H1 (cell line): ENCODE results near the gene SBSN. TPM values are rescaled to one million over a fixed set of nuclear protein-coding genes. Genes with fewer than 3 reads are reported as not detected.

Experiments
- CTCF ChIA-PET: fragments of 300-600 bp; sonication (Branson Sonifier 250); formaldehyde crosslinking; loops from one replicate; lab custom pipeline; 2021; ENCODE audit not compliant: partially characterized antibody; lab: Charles Lee
- POLR2A ChIA-PET: fragments of 300-600 bp; sonication (Branson Sonifier 250); formaldehyde crosslinking; loops from one replicate; lab custom pipeline; 2021; ENCODE audit warnings: inconsistent platforms; ENCODE audit not compliant: partially characterized antibody; lab: Charles Lee
- DNase-seq, 2 experiments: peaks; one replicate each; pipeline versions ENCODE4 v3.0.0 to v3.0.0-alpha.2; 2010 to 2022; ENCODE audit warnings: low spot score in 2 of 2, low read depth in 1 of 2, mixed read lengths in 1 of 2
- FAIRE-seq: peaks from 2 replicates; lab custom pipeline; 2011; peaks lifted over from hg19 to GRCh38; lab: Jason Lieb, UNC
- H2AFZ ChIP-seq: 2 replicates; pipeline ENCODE4 v1.8.1; 2012; ENCODE audit warnings: low read length, inconsistent platforms
- H2AK5ac ChIP-seq: 2 replicates; pipeline ENCODE4 v1.6.1; 2013; ENCODE audit warnings: low read depth, low read length
- H2BK120ac ChIP-seq: replicated peaks from 2 replicates; pipeline ENCODE3; 2013; ENCODE audit warnings: low read depth, low read length, inconsistent platforms
- H2BK12ac ChIP-seq: 2 replicates; pipeline ENCODE4 v1.6.1; 2013; ENCODE audit warnings: low read depth, low read length
- H2BK15ac ChIP-seq: 2 replicates; pipeline ENCODE4 v1.6.1; 2013; ENCODE audit warnings: low read length
- H2BK20ac ChIP-seq: 2 replicates; pipeline ENCODE4 v1.6.1; 2013; ENCODE audit warnings: low read length
- H2BK5ac ChIP-seq: 2 replicates; pipeline ENCODE4 v1.6.1; 2013; ENCODE audit warnings: low read depth, low read length
- H3K14ac ChIP-seq: 2 replicates; pipeline ENCODE4 v1.6.1; 2013; ENCODE audit warnings: inconsistent platforms; ENCODE audit not compliant: insufficient read length
- H3K18ac ChIP-seq: 2 replicates; pipeline ENCODE4 v1.6.1; 2013; ENCODE audit warnings: low read length; ENCODE audit errors: extremely low read depth
- H3K23ac ChIP-seq: 2 replicates; pipeline ENCODE4 v1.6.1; 2013; ENCODE audit warnings: inconsistent platforms; ENCODE audit not compliant: insufficient read length
- H3K23me2 ChIP-seq: 2 replicates; pipeline ENCODE4 v1.6.1; 2013; ENCODE audit warnings: low read depth, low read length
- H3K27ac ChIP-seq: 2 replicates; pipeline ENCODE4 v1.6.1; 2011; ENCODE audit warnings: low read depth, low read length, inconsistent platforms
- H3K27me3 ChIP-seq, 4 experiments: replicated peaks in 1 of 4; 1 replicate in 1 of 4; 2 replicates in 3 of 4; pipeline versions ENCODE4 v1.6.1 to v1.8.1; 2011 to 2013; ENCODE audit warnings: low read length in 3 of 4, mild to moderate bottlenecking in 3 of 4, inconsistent platforms in 2 of 4, mixed read lengths in 2 of 4, moderate library complexity in 1 of 4; ENCODE audit not compliant: control insufficient read depth in 3 of 4, insufficient read depth in 3 of 4; ENCODE audit errors: extremely low read depth in 1 of 4
- H3K36me3 ChIP-seq, 4 experiments: 2 replicates each; pipeline versions ENCODE4 v1.6.1 to v1.8.1; 2011 to 2013; ENCODE audit warnings: mild to moderate bottlenecking in 4 of 4, low read length in 3 of 4, moderate library complexity in 2 of 4, control low read depth in 1 of 4, inconsistent platforms in 1 of 4; ENCODE audit not compliant: insufficient read depth in 4 of 4, control insufficient read depth in 2 of 4
- H3K4ac ChIP-seq: replicated peaks from 2 replicates; pipeline ENCODE3; 2013; ENCODE audit warnings: low read length, low read depth, mixed read lengths, inconsistent platforms; ENCODE audit not compliant: insufficient read length
- H3K4me1 ChIP-seq, 4 experiments: replicated peaks in 1 of 4; 1 replicate in 1 of 4; 2 replicates in 3 of 4; pipeline versions ENCODE4 v1.6.1 to v1.8.1; 2011 to 2013; ENCODE audit warnings: low read length in 3 of 4, inconsistent platforms in 2 of 4, mixed read lengths in 1 of 4; ENCODE audit not compliant: insufficient read depth in 4 of 4, control insufficient read depth in 3 of 4
- H3K4me2 ChIP-seq, 2 experiments: 2 replicates each; pipeline versions ENCODE4 v1.6.1 to v1.8.1; 2011 to 2013; ENCODE audit warnings: low read depth in 2 of 2, low read length in 2 of 2, control low read depth in 1 of 2, inconsistent platforms in 1 of 2, mild to moderate bottlenecking in 1 of 2; ENCODE audit not compliant: insufficient read depth in 1 of 2
- H3K4me3 ChIP-seq, 4 experiments: fragments of 200-600, 300-600 bp in 1 of 4; sonication (generic), shearing (Covaris generic), sonication (Bioruptor Twin) in 1 of 4; 2 replicates each; pipeline versions ENCODE4 v1.5.1 to v1.8.1; 2011 to 2016; ENCODE audit warnings: low read length in 4 of 4, low read depth in 3 of 4, control low read depth in 2 of 4, inconsistent platforms in 2 of 4, mild to moderate bottlenecking in 2 of 4, mixed read lengths in 1 of 4, moderate library complexity in 1 of 4; ENCODE audit not compliant: insufficient read depth in 2 of 4; ENCODE audit errors: extremely low read depth in 1 of 4
- H3K56ac ChIP-seq: replicated peaks from 2 replicates; pipeline ENCODE3; 2013; ENCODE audit warnings: low read depth, mild to moderate bottlenecking, mixed read lengths, low read length, inconsistent platforms; ENCODE audit not compliant: insufficient read length
- H3K79me1 ChIP-seq: 2 replicates; pipeline ENCODE4 v1.6.1; 2013; ENCODE audit warnings: low read depth, low read length, control low read depth
- H3K79me2 ChIP-seq, 2 experiments: 2 replicates each; pipeline versions ENCODE4 v1.6.1 to v1.8.1; 2012 to 2013; ENCODE audit warnings: low read length in 2 of 2, mild to moderate bottlenecking in 2 of 2, inconsistent platforms in 1 of 2; ENCODE audit not compliant: insufficient read depth in 2 of 2, control insufficient read depth in 1 of 2
- H3K9ac ChIP-seq, 4 experiments: replicated peaks in 1 of 4; 1 replicate in 1 of 4; 2 replicates in 3 of 4; pipeline versions ENCODE4 v1.6.1 to v1.8.1; 2011 to 2013; ENCODE audit warnings: low read depth in 3 of 4, low read length in 3 of 4, control low read depth in 2 of 4, mild to moderate bottlenecking in 2 of 4, moderate library complexity in 2 of 4, inconsistent platforms in 1 of 4; ENCODE audit errors: extremely low read depth in 1 of 4
- H3K9me3 ChIP-seq, 2 experiments: 2 replicates each; pipeline versions ENCODE4 v1.6.1 to v1.8.1; 2012 to 2013; ENCODE audit warnings: mild to moderate bottlenecking in 2 of 2, moderate library complexity in 2 of 2, control low read depth in 1 of 2, inconsistent platforms in 1 of 2, low read depth in 1 of 2, low read length in 1 of 2, mixed read lengths in 1 of 2; ENCODE audit not compliant: insufficient read depth in 2 of 2
- H4K20me1 ChIP-seq, 2 experiments: replicated peaks in 1 of 2; 2 replicates each; pipeline versions ENCODE3 to v1.8.1; 2011 to 2013; ENCODE audit warnings: inconsistent platforms in 2 of 2, low read length in 2 of 2, mild to moderate bottlenecking in 1 of 2; ENCODE audit not compliant: insufficient read depth in 2 of 2, control insufficient read depth in 1 of 2
- H4K5ac ChIP-seq: 2 replicates; pipeline ENCODE4 v1.6.1; 2013; ENCODE audit warnings: low read length, low read depth, mixed read lengths, inconsistent platforms; ENCODE audit not compliant: insufficient read length
- H4K8ac ChIP-seq: 2 replicates; pipeline ENCODE4 v1.8.0; 2013; ENCODE audit warnings: mild to moderate bottlenecking, moderate library complexity, low read length, inconsistent platforms; ENCODE audit not compliant: insufficient read depth; ENCODE audit errors: extremely low read depth
- H4K91ac ChIP-seq: replicated peaks from 2 replicates; pipeline ENCODE3; 2013; ENCODE audit warnings: low read length, mixed read lengths, inconsistent platforms; ENCODE audit not compliant: insufficient read length
- POLR2AphosphoS5 ChIP-seq: IDR thresholded peaks from 2 replicates; pipeline ENCODE4 v1.6.1; 2011; ENCODE audit warnings: low read depth, low read length
- SIN3A ChIP-seq, 2 experiments: IDR thresholded peaks in 1 of 2; conservative IDR thresholded peaks in 1 of 2; 2 replicates each; pipeline ENCODE4 v1.6.1; 2011 to 2012; ENCODE audit warnings: low read length in 2 of 2, improper control_type of control experiment in 1 of 2, low read depth in 1 of 2, mild to moderate bottlenecking in 1 of 2
- WGBS, 2 experiments: shearing (Covaris generic) in 1 of 2; methylation state at CpG; one replicate each; pipeline versions ENCODE4 v1.1.6 to v1.1.7; 2013 to 2015; ENCODE audit warnings: low lambda C conversion rate in 2 of 2, mixed read lengths in 2 of 2, inconsistent platforms in 1 of 2, low coverage in 1 of 2, missing lambda C conversion rate in 1 of 2; ENCODE audit not compliant: insufficient replicate concordance in 2 of 2, insufficient coverage in 1 of 2, insufficient read length in 1 of 2; ENCODE audit errors: extremely low coverage in 1 of 2, missing lambda C conversion rate in 1 of 2; 5-methylcytosine and 5-hydroxymethylcytosine counted together
- polyA plus RNA-seq, 7 experiments: library from polyadenylated mRNA; depleted of rRNA in 3 of 7; stranded (reverse) in 5 of 7; unstranded in 2 of 7; fragments of >200 nt in 5 of 7; fragments of 200-250 nt in 2 of 7; gene quantifications; 1 replicate in 5 of 7; 2 replicates in 1 of 7; 4 replicates in 1 of 7; pipeline versions ENCODE4 v1.2.1 to v1.2.3, GENCODE V29; 2011 to 2013; ENCODE audit warnings: missing spikeins in 2 of 7, mixed read lengths in 2 of 7
- total RNA-seq: library from RNA; stranded (reverse); fragmentation: NEBNext Ultra II Directional; extraction: Animal tissue kit (Norgen Biotek cat#: 25700); gene quantifications from 2 replicates; pipeline ENCODE4 v1.2.1, GENCODE V29; 2021
- TF ChIP-seq, protein P1 (sequence below): IDR thresholded peaks from 2 replicates; pipeline ENCODE4 v1.6.1; 2012; ENCODE audit warnings: inconsistent platforms

SBSN gene
- total and polyA plus RNA-seq, 2 of the 8 experiments (the other 6 are each of a cell fraction or from before 2014, with no cell fraction given) = not detected

DNA sequence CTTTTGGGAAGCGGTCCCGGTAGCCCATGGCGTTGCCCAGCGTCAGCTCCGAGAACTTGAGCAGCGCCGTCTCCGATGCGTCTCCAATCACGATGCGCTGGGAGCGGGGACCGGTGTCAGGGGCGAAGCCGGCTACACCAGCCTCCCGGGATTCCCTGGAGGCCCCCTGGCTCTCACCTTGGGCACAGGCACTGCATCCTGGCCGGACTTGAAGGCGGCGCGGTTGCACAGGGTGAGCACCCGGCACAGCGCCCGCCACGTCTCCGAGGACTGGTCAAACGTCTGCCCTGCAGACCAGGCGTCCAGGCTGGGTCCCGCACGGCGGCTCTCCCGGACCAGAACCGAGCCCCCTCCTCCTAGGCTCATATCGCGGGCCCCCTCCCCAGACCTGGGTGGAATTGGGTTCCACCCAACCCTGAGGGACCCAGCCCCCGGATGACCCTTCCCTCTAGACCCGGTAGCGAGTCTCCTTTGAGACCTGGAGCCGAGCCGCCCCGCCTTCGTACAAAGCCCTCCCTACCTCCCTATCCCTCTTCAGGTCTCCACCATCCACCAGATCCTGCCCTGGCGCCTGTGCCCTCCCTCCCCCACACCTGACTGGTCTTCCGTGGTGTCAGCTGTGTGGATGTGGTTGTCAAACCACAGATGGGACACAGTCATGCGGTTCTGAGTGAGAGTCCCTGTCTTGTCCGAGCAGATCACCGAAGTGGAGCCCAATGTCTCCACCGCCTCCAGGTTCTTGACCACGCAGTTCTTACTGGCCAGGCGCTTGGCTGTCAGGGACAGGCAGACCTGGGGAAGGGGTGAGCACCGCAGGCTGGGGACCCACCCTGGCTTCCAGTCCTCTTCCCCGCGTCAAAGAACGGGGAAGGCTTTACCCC lies 30.5 kb upstream of the SBSN start:
- 41% methylated on average over 52 of the region's 53 CpGs; no CpG with 5 or more reads in 1 of the 2 experiments for WGBS, 2 experiments
- peaks cover 0 to 16% (median 12%) of the 10 kb centered on the region in 4 experiments; a peak in 5 of 7 replicates for H3K27me3 ChIP-seq
- no peak overlapping the region for H3K18ac ChIP-seq

More for the DNA sequence above, 30.5 kb upstream of the SBSN start:
- ChIA-PET CTCF (interaction anchor here (1.0 to 7.7 kb wide), 14 partner anchors 10 to 278 kb away, joined by 3 to 90 read pairs (median 4); partner anchors contain the start of genes HAUS5 and PMIS2), POLR2A (interaction anchor here (1.0 to 3.2 kb wide), 10 partner anchors 15 to 160 kb away, joined by 3 to 9 read pairs (median 5); partner anchors contain the start of genes COX6B1, ETV2 and HAUS5)
- no peak overlapping the region for H3K23ac ChIP-seq
- H3K79me2 ChIP-seq = no peaks in the 10 kb centered on the region
- H2BK5ac ChIP-seq = no peak overlapping the region
- H4K8ac ChIP-seq = peak overlapping the region; percentile 78
- H3K23me2 ChIP-seq = peaks cover 4% of the 10 kb centered on the region; the same call in 1 of the 2 replicates
- 0 out of 2 replicates have a peak overlapping the region, but pooled peaks have one; percentile 69 for H2AK5ac ChIP-seq
- H2BK12ac ChIP-seq = no peak overlapping the region
- no peak overlapping the region for H2BK120ac ChIP-seq
- H2BK15ac ChIP-seq = no peak overlapping the region
- no peak overlapping the region for H4K91ac ChIP-seq
- H3K4me3 ChIP-seq = peak overlapping the region; percentile 50 to 65 (median 62)
- H4K20me1 ChIP-seq = peaks cover 7 to 8% of the 10 kb centered on the region in 2 experiments
- peak overlapping the region; percentile 42 to 92 for H3K4me2 ChIP-seq
- TF ChIP-seq POLR2AphosphoS5 (no peak), SIN3A (conservative IDR thresholded peaks at IDR 0.05 in 1 of 2, IDR thresholded peaks at IDR 0.05 in 1 of 2; ENCODE audit: low read depth in 1 of 2, low read length in 2 of 2) (0 out of 4 replicates have a peak, but pooled peaks of 1 of the 2 experiments have one; percentile 15)
- TF ChIP-seq, protein P1, sequence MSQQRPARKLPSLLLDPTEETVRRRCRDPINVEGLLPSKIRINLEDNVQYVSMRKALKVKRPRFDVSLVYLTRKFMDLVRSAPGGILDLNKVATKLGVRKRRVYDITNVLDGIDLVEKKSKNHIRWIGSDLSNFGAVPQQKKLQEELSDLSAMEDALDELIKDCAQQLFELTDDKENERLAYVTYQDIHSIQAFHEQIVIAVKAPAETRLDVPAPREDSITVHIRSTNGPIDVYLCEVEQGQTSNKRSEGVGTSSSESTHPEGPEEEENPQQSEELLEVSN = peak; percentile 52; the same call in 1 of the 2 replicates
- H3K4me1 ChIP-seq = peaks cover 0 to 6% (median 4%) of the 10 kb centered on the region in 4 experiments; a peak in 3 of 7 replicates
- no peaks in the 10 kb centered on the region; a peak in 1 of 4 replicates for H3K9me3 ChIP-seq
- DNase-seq (no peak), FAIRE-seq (no peak)
- H3K14ac ChIP-seq = no peak overlapping the region
- no peaks in the 10 kb centered on the region for H3K36me3 ChIP-seq
- no peak overlapping the region for H3K4ac ChIP-seq
- H3K9ac ChIP-seq = no peak overlapping the region
- H4K5ac ChIP-seq = no peak overlapping the region
- no peak overlapping the region for H2AFZ ChIP-seq
- H3K27ac ChIP-seq = no peak overlapping the region
- no peak overlapping the region for H2BK20ac ChIP-seq
- H3K79me1 ChIP-seq = no peaks in the 10 kb centered on the region
- no peak overlapping the region for H3K56ac ChIP-seq
